Caco-2 (cell line): ENCODE results near the gene MYL12A. TPM values are rescaled to one million over a fixed set of nuclear protein-coding genes. Genes with fewer than 3 reads are reported as not detected.

Source experiments
- BruUV-seq: library from RNA; stranded (reverse); fragments of 400-500 nt; replicated peaks from 2 replicates; lab custom pipeline; 2021; lab: Mats Ljungman, UMichigan
- CTCF ChIA-PET: fragments of 300-600 bp; sonication (Branson Sonifier 250); formaldehyde crosslinking; loops from one replicate; lab custom pipeline; 2022; ENCODE audit warnings: antibody characterized with exemption; lab: Charles Lee
- POLR2A ChIA-PET: fragments of 300-600 bp; sonication (Branson Sonifier 250); formaldehyde crosslinking; loops from one replicate; lab custom pipeline; 2022; ENCODE audit warnings: antibody characterized with exemption; lab: Charles Lee
- DNase-seq, 2 experiments: peaks; one replicate each; pipeline versions ENCODE4 v3.0.0 to v3.0.0-alpha.2; 2020 to 2022
- H3K27me3 ChIP-seq: replicated peaks from 2 replicates; pipeline ENCODE4 v1.6.0; 2011; ENCODE audit warnings: low read length; ENCODE audit not compliant: control insufficient read depth, insufficient read depth
- H3K36me3 ChIP-seq: 2 replicates; pipeline ENCODE4 v1.5.1; 2011; ENCODE audit warnings: low read length; ENCODE audit not compliant: control insufficient read depth, insufficient read depth
- H3K4me1 ChIP-seq: fragments of 250-450 bp; sonication (Bioruptor Pico); 2 replicates; pipeline ENCODE4 v1.5.1; 2020; ENCODE audit warnings: mild to moderate bottlenecking
- H3K4me3 ChIP-seq: 2 replicates; pipeline ENCODE4 v1.5.1; 2011; ENCODE audit warnings: low read depth, mild to moderate bottlenecking, control low read depth, low read length
- H3K9me3 ChIP-seq: fragments of 250-450 bp; sonication (Bioruptor Pico); 2 replicates; pipeline ENCODE4 v1.5.1; 2020; ENCODE audit warnings: mild to moderate bottlenecking, moderate library complexity
- H3K27ac Mint-ChIP-seq: one replicate; pipeline ENCODE4 v1.8.0; 2022; ENCODE audit warnings: mixed read lengths; ENCODE audit not compliant: unreplicated experiment
- H3K27me3 Mint-ChIP-seq: one replicate; pipeline ENCODE4 v1.8.0; 2022; ENCODE audit warnings: mixed read lengths; ENCODE audit not compliant: insufficient read depth, unreplicated experiment
- H3K36me3 Mint-ChIP-seq: one replicate; pipeline ENCODE4 v1.8.0; 2022; ENCODE audit warnings: mild to moderate bottlenecking, mixed read lengths; ENCODE audit not compliant: insufficient read depth, unreplicated experiment
- H3K4me1 Mint-ChIP-seq: one replicate; pipeline ENCODE4 v1.8.0; 2022; ENCODE audit warnings: low read depth, mixed read lengths; ENCODE audit not compliant: unreplicated experiment
- H3K4me3 Mint-ChIP-seq: one replicate; pipeline ENCODE4 v1.8.0; 2022; ENCODE audit warnings: mild to moderate bottlenecking, moderate library complexity, mixed read lengths; ENCODE audit not compliant: unreplicated experiment
- H3K9me3 Mint-ChIP-seq: one replicate; pipeline ENCODE4 v1.8.0; 2022; ENCODE audit warnings: mixed read lengths; ENCODE audit not compliant: unreplicated experiment
- CTCF ChIP-seq, 2 experiments: fragments of 200-600 bp in 1 of 2; IDR thresholded peaks; 1 replicate in 1 of 2; 2 replicates in 1 of 2; pipeline versions ENCODE4 v1.5.1 to v1.8.0; 2011 to 2022; ENCODE audit warnings: antibody characterized with exemption in 1 of 2, control low read depth in 1 of 2, inconsistent platforms in 1 of 2, low read depth in 1 of 2, low read length in 1 of 2, mild to moderate bottlenecking in 1 of 2, moderate library complexity in 1 of 2; ENCODE audit not compliant: insufficient read depth in 1 of 2, severe bottlenecking in 1 of 2, unreplicated experiment in 1 of 2
- intact Hi-C: fragments of 100-400 bp; cut with micrococcal nuclease; formaldehyde crosslinking; loops from one replicate; pipeline ENCODE4 v1.10.0; 2022; ENCODE audit not compliant: unreplicated experiment
- total RNA-seq: library from RNA; stranded (reverse); gene quantifications from 2 replicates; pipeline ENCODE4 v1.2.3, GENCODE V29; 2022

MYL12A gene
- total RNA-seq, 1 experiment from 2014 or later = 272 TPM

- Mint-ChIP-seq H3K9me3 (no peaks in the 10 kb centered on the region), H3K36me3 (peaks cover 70% of the 10 kb centered on the region), H3K27ac (no peak overlapping the region), H3K27me3 (no peaks in the 10 kb centered on the region), H3K4me3 (no peak overlapping the region), H3K4me1 (peaks cover 44% of the 10 kb centered on the region)
- Histone ChIP-seq H3K36me3 (no peaks in the 10 kb centered on the region; the same call in 1 of the 2 replicates), H3K27me3 (no peaks in the 10 kb centered on the region), H3K4me3 (no peak overlapping the region), H3K4me1 (peaks cover 71% of the 10 kb centered on the region), H3K9me3 (no peaks in the 10 kb centered on the region)
- ChIA-PET CTCF (no interaction called here), POLR2A (no interaction called here)
- no TSS peak for BruUV-seq
- no peak for TF ChIP-seq CTCF (IDR thresholded peaks at IDR 0.05; ENCODE audit: insufficient read depth in 1 of 2, low read depth in 1 of 2, low read length in 1 of 2, severe bottlenecking in 1 of 2, unreplicated experiment in 1 of 2)
- DNase-seq = no peak
- intact Hi-C loops = no loop called here
Measured at GRCh38 chr18:3252843-3253242, 5.2 kb downstream of the MYL12A start.

- no peak for DNase-seq
- no peak overlapping the region for H3K4me3 ChIP-seq
- Mint-ChIP-seq H3K9me3 (no peaks in the 10 kb centered on the region), H3K27ac (no peak overlapping the region), H3K36me3 (peaks cover 76% of the 10 kb centered on the region), H3K27me3 (no peaks in the 10 kb centered on the region), H3K4me3 (no peak overlapping the region), H3K4me1 (peaks cover 47% of the 10 kb centered on the region)
- peaks cover 78% of the 10 kb centered on the region for H3K4me1 ChIP-seq
- CTCF ChIA-PET = no interaction called here
- POLR2A ChIA-PET = interaction anchor here (1.0 kb wide), 1 partner anchor 199 kb away, joined by 3 read pairs; no protein-coding TSS in a partner anchor
- no peaks in the 10 kb centered on the region for H3K9me3 ChIP-seq
- peaks cover 2% of the 10 kb centered on the region for H3K36me3 ChIP-seq
- H3K27me3 ChIP-seq = no peaks in the 10 kb centered on the region
- intact Hi-C loops = no loop called here
- BruUV-seq = no TSS peak
- no peak for TF ChIP-seq CTCF (IDR thresholded peaks at IDR 0.05; ENCODE audit: insufficient read depth in 1 of 2, low read depth in 1 of 2, low read length in 1 of 2, severe bottlenecking in 1 of 2, unreplicated experiment in 1 of 2)
Measured at GRCh38 chr18:3254725-3255124, 7.1 kb downstream of the MYL12A start.

GRCh38 chr18:3255611-3256165 lies 8.1 kb downstream of the MYL12A start:
- peaks cover 80% of the 10 kb centered on the region for H3K4me1 ChIP-seq
- H3K4me3 Mint-ChIP-seq = peak overlapping the region; percentile 19
- no peak for DNase-seq
- no peaks in the 10 kb centered on the region for H3K27me3 Mint-ChIP-seq
- H3K4me3 ChIP-seq = no peak overlapping the region
- H3K4me1 Mint-ChIP-seq = peaks cover 45% of the 10 kb centered on the region
- peak overlapping the region; percentile 85 for H3K27ac Mint-ChIP-seq
- POLR2A ChIA-PET = interaction anchor here (1.0 to 2.9 kb wide), 2 partner anchors 8 to 198 kb away, joined by 3 to 16 read pairs; partner anchors contain the start of gene MYL12A
- no peaks in the 10 kb centered on the region for H3K27me3 ChIP-seq
- no peak for TF ChIP-seq CTCF (IDR thresholded peaks at IDR 0.05; ENCODE audit: insufficient read depth in 1 of 2, low read depth in 1 of 2, low read length in 1 of 2, severe bottlenecking in 1 of 2, unreplicated experiment in 1 of 2)
- no TSS peak for BruUV-seq
- intact Hi-C loops = loop anchor here (2.0 kb wide), 1 partner anchor 347 kb away; no protein-coding TSS in a partner anchor
- H3K9me3 Mint-ChIP-seq = no peaks in the 10 kb centered on the region
- peaks cover 2% of the 10 kb centered on the region for H3K36me3 ChIP-seq
- H3K36me3 Mint-ChIP-seq = peaks cover 70% of the 10 kb centered on the region
- CTCF ChIA-PET = no interaction called here
- H3K9me3 ChIP-seq = no peaks in the 10 kb centered on the region
